CD14-positive monocyte (primary cell): Measurements from ENCODE around the gene ACOT7. TPM values are rescaled to one million over a fixed set of nuclear protein-coding genes. Genes with fewer than 3 reads are reported as not detected.

Source experiments
- DNase-seq, 3 donors: peaks; one replicate each; pipeline ENCODE4 v3.0.0-alpha.2; 2011 to 2022
- H2AFZ ChIP-seq: 2 replicates; pipeline ENCODE4 v1.6.0; 2012; ENCODE audit warnings: mild to moderate bottlenecking, low read depth, low read length, inconsistent platforms; ENCODE audit not compliant: insufficient read depth, poor library complexity, severe bottlenecking
- H3K27ac ChIP-seq, 2 donors: 1 replicate in 1 of 2; 2 replicates in 1 of 2; pipeline ENCODE4 v1.5.1; 2012 to 2013; ENCODE audit warnings: low read length in 2 of 2, control low read depth in 1 of 2, inconsistent platforms in 1 of 2, low read depth in 1 of 2, mild to moderate bottlenecking in 1 of 2
- H3K27me3 ChIP-seq, 2 donors: one replicate each; pipeline versions ENCODE4 v1.6.0 to v1.6.1; 2011 to 2013; ENCODE audit warnings: low read length in 2 of 2; ENCODE audit not compliant: control insufficient read depth in 2 of 2, insufficient read depth in 2 of 2
- H3K36me3 ChIP-seq, 2 donors: replicated peaks in 1 of 2; 1 replicate in 1 of 2; 2 replicates in 1 of 2; pipeline versions ENCODE4 v1.5.1 to v1.6.1; 2012 to 2013; ENCODE audit warnings: low read length in 2 of 2, control low read depth in 1 of 2, inconsistent platforms in 1 of 2, mild to moderate bottlenecking in 1 of 2; ENCODE audit not compliant: insufficient read depth in 2 of 2, control insufficient read depth in 1 of 2
- H3K4me1 ChIP-seq, 2 donors: 1 replicate in 1 of 2; 2 replicates in 1 of 2; pipeline versions ENCODE4 v1.5.1 to v1.6.1; 2012 to 2013; ENCODE audit warnings: low read length in 2 of 2, control low read depth in 1 of 2, inconsistent platforms in 1 of 2, mild to moderate bottlenecking in 1 of 2, moderate library complexity in 1 of 2; ENCODE audit not compliant: insufficient read depth in 2 of 2, control insufficient read depth in 1 of 2
- H3K4me2 ChIP-seq: replicated peaks from 2 replicates; pipeline ENCODE3; 2012; ENCODE audit warnings: low read length, moderate library complexity, mild to moderate bottlenecking; ENCODE audit not compliant: poor library complexity, severe bottlenecking; ENCODE audit errors: extremely low read depth
- H3K4me3 ChIP-seq, 3 experiments: fragments of 200-600 bp in 1 of 3; sonication (generic) in 1 of 3; replicated peaks in 1 of 3; 1 replicate in 2 of 3; 2 replicates in 1 of 3; pipeline ENCODE4 v1.5.1; 2011 to 2013; ENCODE audit warnings: low read length in 3 of 3, mild to moderate bottlenecking in 3 of 3, control low read depth in 2 of 3, low read depth in 2 of 3, inconsistent platforms in 1 of 3, moderate library complexity in 1 of 3
- H3K79me2 ChIP-seq: 2 replicates; pipeline ENCODE4 v1.6.0; 2012; ENCODE audit warnings: mild to moderate bottlenecking, control low read depth, inconsistent platforms, low read length, moderate library complexity; ENCODE audit not compliant: insufficient read depth
- H3K9ac ChIP-seq: 2 replicates; pipeline ENCODE4 v1.6.0; 2017; ENCODE audit warnings: low read length, mild to moderate bottlenecking; ENCODE audit not compliant: insufficient read depth, poor library complexity, severe bottlenecking
- H3K9me3 ChIP-seq, 2 donors: replicated peaks in 1 of 2; 1 replicate in 1 of 2; 2 replicates in 1 of 2; pipeline versions ENCODE4 v1.5.1 to v1.6.1; 2012 to 2013; ENCODE audit warnings: low read length in 2 of 2, control low read depth in 1 of 2; ENCODE audit not compliant: control insufficient read depth in 1 of 2, insufficient read depth in 1 of 2
- H4K20me1 ChIP-seq: 2 replicates; pipeline ENCODE4 v1.6.0; 2012; ENCODE audit warnings: mild to moderate bottlenecking, low read length, control low read depth, moderate library complexity; ENCODE audit not compliant: insufficient read depth
- H3K27ac Mint-ChIP-seq, 7 donors: one replicate each; pipeline ENCODE4 v1.8.0; 2020; ENCODE audit warnings: mild to moderate bottlenecking in 7 of 7, mixed read lengths in 7 of 7, moderate library complexity in 6 of 7, inconsistent platforms in 2 of 7
- H3K27me3 Mint-ChIP-seq, 3 donors: one replicate each; pipeline ENCODE4 v1.8.0; 2021 to 2022; ENCODE audit warnings: low read depth in 3 of 3, mild to moderate bottlenecking in 3 of 3, mixed read lengths in 3 of 3, moderate library complexity in 3 of 3, inconsistent platforms in 1 of 3
- H3K36me3 Mint-ChIP-seq, 2 donors: one replicate each; pipeline ENCODE4 v1.8.0; 2020; ENCODE audit warnings: mixed read lengths in 2 of 2, inconsistent platforms in 1 of 2, mild to moderate bottlenecking in 1 of 2
- H3K4me1 Mint-ChIP-seq: one replicate; pipeline ENCODE4 v1.8.0; 2020; ENCODE audit warnings: mild to moderate bottlenecking, mixed read lengths
- H3K4me3 Mint-ChIP-seq, 2 donors: one replicate each; pipeline ENCODE4 v1.8.0; 2020; ENCODE audit warnings: mild to moderate bottlenecking in 2 of 2, mixed read lengths in 2 of 2, moderate library complexity in 1 of 2
- H3K9me3 Mint-ChIP-seq, 7 donors: one replicate each; pipeline ENCODE4 v1.8.0; 2020 to 2022; ENCODE audit warnings: mixed read lengths in 7 of 7, mild to moderate bottlenecking in 6 of 7, moderate library complexity in 6 of 7, inconsistent platforms in 2 of 7
- WGBS: methylation state at CpG from one replicate; pipeline ENCODE4 v1.1.5; 2013; ENCODE audit warnings: missing lambda C conversion rate; ENCODE audit not compliant: insufficient coverage; 5-methylcytosine and 5-hydroxymethylcytosine counted together
- intact Hi-C, 2 donors: fragments of 100-400 bp; cut with micrococcal nuclease; formaldehyde crosslinking; loops; one replicate each; pipeline versions ENCODE4 v1.15.0 to v1.15.1; 2023
- polyA plus RNA-seq, 3 donors: library from polyadenylated mRNA; depleted of rRNA in 1 of 3; unstranded in 2 of 3; stranded (reverse) in 1 of 3; fragments of 300-500 nt in 2 of 3; fragments of >200 nt in 1 of 3; fragmentation: Illumina TruSeq in 2 of 3; gene quantifications; 1 replicate in 2 of 3; 2 replicates in 1 of 3; pipeline ENCODE4 v1.2.3, GENCODE V29; 2012 to 2021
- TF ChIP-seq, protein P1 (sequence below): fragments of 200-600 bp; IDR thresholded peaks from one replicate; pipeline ENCODE4 v1.8.0; 2022; ENCODE audit warnings: antibody characterized with exemption, mild to moderate bottlenecking

The ACOT7 gene
- polyA plus RNA-seq, 3 donors, result 0.63 to 4.3 (median 1.4) TPM

DNA sequence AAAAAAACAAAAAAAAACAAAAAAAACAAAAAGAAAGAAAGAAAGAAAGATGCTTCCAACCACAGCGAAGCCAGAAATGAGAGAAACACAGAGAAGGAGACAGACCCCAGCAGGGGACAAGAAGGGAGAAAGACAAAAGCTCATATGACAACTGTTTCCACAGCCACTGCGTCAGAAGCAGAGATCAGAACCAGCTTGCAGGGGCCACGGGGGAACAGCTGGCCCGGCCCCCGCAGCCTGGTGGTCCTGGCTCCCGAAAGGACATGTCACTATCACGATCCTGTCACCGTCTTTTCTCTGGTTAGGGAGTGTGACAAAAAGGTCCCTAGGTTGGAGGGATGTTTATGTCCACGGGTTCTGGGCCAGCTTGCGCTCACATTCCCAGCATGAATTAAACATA, 60.7 kb downstream of the ACOT7 start:
- H3K9ac ChIP-seq, result no peak overlapping the region
- DNase-seq, result no peak
- no peaks in the 10 kb centered on the region for H3K79me2 ChIP-seq
- H3K9me3 ChIP-seq, result no peaks in the 10 kb centered on the region
- no peak overlapping the region for H3K4me3 ChIP-seq
- intact Hi-C loops, result no loop called here
- Mint-ChIP-seq H3K27ac (no peak overlapping the region), H3K27me3 (peaks cover 0 to 2% (median 1%) of the 10 kb centered on the region in 3 donors), H3K4me1 (no peaks in the 10 kb centered on the region), H3K9me3 (no peaks in the 10 kb centered on the region), H3K36me3 (peaks cover 0 to 8% of the 10 kb centered on the region in 2 donors), H3K4me3 (no peak overlapping the region)
- H4K20me1 ChIP-seq, result no peaks in the 10 kb centered on the region
- WGBS, result 97% methylated on average over 8 of the region's 10 CpGs
- H3K27me3 ChIP-seq, result no peaks in the 10 kb centered on the region
- H3K36me3 ChIP-seq, result no peaks in the 10 kb centered on the region
- no peak overlapping the region for H3K27ac ChIP-seq
- TF ChIP-seq, protein P1, sequence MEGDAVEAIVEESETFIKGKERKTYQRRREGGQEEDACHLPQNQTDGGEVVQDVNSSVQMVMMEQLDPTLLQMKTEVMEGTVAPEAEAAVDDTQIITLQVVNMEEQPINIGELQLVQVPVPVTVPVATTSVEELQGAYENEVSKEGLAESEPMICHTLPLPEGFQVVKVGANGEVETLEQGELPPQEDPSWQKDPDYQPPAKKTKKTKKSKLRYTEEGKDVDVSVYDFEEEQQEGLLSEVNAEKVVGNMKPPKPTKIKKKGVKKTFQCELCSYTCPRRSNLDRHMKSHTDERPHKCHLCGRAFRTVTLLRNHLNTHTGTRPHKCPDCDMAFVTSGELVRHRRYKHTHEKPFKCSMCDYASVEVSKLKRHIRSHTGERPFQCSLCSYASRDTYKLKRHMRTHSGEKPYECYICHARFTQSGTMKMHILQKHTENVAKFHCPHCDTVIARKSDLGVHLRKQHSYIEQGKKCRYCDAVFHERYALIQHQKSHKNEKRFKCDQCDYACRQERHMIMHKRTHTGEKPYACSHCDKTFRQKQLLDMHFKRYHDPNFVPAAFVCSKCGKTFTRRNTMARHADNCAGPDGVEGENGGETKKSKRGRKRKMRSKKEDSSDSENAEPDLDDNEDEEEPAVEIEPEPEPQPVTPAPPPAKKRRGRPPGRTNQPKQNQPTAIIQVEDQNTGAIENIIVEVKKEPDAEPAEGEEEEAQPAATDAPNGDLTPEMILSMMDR, result no peak
- no peak overlapping the region for H2AFZ ChIP-seq
- no peaks in the 10 kb centered on the region for H3K4me1 ChIP-seq
- H3K4me2 ChIP-seq, result no peak overlapping the region

DNA sequence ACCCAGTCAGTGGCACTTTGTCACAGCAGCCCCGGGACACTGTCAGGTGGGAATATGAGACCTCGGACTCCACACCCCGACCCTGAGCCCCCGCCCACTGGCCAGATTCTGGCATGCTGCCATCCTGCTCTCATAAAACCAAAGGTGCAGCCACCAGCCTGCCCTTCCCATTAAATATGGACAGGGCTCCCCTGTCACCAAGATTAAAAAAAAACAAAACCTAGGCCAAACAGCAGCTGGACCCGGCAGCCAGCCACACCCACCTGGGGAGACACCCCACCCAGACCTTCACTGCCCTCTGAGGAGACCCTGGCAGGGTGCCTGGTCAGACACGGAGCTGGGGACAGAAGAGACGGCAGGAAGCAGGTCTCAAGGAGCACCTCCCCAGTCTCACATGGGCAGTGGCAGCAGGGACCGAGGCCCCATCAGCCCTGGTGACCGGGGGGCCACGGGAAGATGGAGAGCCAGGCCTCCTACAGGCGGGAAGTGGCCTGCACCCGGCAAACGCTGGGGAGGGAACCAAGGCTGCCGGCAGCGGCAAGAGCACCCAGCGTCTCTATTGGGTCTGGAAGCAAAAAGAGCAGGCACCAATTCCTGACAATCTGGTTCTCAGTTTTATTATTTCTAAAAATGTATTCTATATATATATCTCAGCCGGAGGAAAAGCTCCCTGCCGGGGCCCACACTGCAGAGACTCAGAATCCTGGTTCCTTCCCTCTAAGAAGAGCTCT, 61.9 kb downstream of the ACOT7 start:
- no peak for DNase-seq
- H3K36me3 Mint-ChIP-seq, result peaks cover 0 to 8% of the 10 kb centered on the region in 2 donors
- no peaks in the 10 kb centered on the region for H4K20me1 ChIP-seq
- H3K4me3 ChIP-seq, result no peak overlapping the region
- H3K79me2 ChIP-seq, result no peaks in the 10 kb centered on the region
- TF ChIP-seq, protein P1, result no peak
- H3K4me2 ChIP-seq, result no peak overlapping the region
- H3K4me1 Mint-ChIP-seq, result no peaks in the 10 kb centered on the region
- no peaks in the 10 kb centered on the region for H3K9me3 Mint-ChIP-seq
- H3K36me3 ChIP-seq, result no peaks in the 10 kb centered on the region
- H3K4me3 Mint-ChIP-seq, result no peak overlapping the region
- no peaks in the 10 kb centered on the region for H3K9me3 ChIP-seq
- H3K27me3 Mint-ChIP-seq, result peaks cover 0 to 2% (median 1%) of the 10 kb centered on the region in 3 donors
- H3K27me3 ChIP-seq, result no peaks in the 10 kb centered on the region
- H3K9ac ChIP-seq, result no peak overlapping the region
- no peak overlapping the region for H3K27ac ChIP-seq
- WGBS, result 91% methylated on average over 15 of the region's 18 CpGs
- no peak overlapping the region for H3K27ac Mint-ChIP-seq
- intact Hi-C loops, result no loop called here
- no peak overlapping the region for H2AFZ ChIP-seq
- no peaks in the 10 kb centered on the region for H3K4me1 ChIP-seq
